NCI-H2081 treated with DMSO at 0.1 percent for 48 hours (cell line): ENCODE results near the gene ZBTB11.
"Not testable (repeated sequence)": the region's sequence is repeated elsewhere in the genome, so short reads cannot be mapped to it uniquely, and the experiment has no call there.

Source experiments
- DNase-seq: peaks from one replicate; lab custom pipeline; 2025; lab: John Stamatoyannopoulos, UW

The ZBTB11 gene, protein sequence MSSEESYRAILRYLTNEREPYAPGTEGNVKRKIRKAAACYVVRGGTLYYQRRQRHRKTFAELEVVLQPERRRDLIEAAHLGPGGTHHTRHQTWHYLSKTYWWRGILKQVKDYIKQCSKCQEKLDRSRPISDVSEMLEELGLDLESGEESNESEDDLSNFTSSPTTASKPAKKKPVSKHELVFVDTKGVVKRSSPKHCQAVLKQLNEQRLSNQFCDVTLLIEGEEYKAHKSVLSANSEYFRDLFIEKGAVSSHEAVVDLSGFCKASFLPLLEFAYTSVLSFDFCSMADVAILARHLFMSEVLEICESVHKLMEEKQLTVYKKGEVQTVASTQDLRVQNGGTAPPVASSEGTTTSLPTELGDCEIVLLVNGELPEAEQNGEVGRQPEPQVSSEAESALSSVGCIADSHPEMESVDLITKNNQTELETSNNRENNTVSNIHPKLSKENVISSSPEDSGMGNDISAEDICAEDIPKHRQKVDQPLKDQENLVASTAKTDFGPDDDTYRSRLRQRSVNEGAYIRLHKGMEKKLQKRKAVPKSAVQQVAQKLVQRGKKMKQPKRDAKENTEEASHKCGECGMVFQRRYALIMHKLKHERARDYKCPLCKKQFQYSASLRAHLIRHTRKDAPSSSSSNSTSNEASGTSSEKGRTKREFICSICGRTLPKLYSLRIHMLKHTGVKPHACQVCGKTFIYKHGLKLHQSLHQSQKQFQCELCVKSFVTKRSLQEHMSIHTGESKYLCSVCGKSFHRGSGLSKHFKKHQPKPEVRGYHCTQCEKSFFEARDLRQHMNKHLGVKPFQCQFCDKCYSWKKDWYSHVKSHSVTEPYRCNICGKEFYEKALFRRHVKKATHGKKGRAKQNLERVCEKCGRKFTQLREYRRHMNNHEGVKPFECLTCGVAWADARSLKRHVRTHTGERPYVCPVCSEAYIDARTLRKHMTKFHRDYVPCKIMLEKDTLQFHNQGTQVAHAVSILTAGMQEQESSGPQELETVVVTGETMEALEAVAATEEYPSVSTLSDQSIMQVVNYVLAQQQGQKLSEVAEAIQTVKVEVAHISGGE

GRCh38 chr3:101676765-101677435, at the start of gene ZBTB11:
TSS of gene ZBTB11 (minus strand) at chr3:101677132. CDS start at chr3:101676914, 218 bp downstream.
- DNase-seq, result no peak

DNA sequence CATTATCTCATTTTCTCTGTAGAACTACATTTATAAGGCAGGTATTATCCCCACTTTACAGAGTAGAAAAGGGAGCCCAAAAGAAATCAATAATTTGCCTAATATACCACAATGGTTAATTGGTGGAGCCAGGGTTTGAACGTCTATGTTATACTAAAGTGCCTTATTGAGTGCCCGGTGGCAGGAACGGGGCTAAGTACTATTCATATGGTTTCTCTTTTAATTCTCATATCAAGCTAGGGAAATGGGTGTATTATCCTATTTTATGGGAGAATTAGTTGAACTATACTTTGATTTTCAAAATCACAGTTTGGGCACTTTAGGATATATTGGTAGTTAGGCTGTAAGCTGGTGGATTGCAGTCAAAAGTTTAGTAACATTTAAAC, 49.0 kb upstream of the ZBTB11 start:
- DNase-seq, result no peak

DNA sequence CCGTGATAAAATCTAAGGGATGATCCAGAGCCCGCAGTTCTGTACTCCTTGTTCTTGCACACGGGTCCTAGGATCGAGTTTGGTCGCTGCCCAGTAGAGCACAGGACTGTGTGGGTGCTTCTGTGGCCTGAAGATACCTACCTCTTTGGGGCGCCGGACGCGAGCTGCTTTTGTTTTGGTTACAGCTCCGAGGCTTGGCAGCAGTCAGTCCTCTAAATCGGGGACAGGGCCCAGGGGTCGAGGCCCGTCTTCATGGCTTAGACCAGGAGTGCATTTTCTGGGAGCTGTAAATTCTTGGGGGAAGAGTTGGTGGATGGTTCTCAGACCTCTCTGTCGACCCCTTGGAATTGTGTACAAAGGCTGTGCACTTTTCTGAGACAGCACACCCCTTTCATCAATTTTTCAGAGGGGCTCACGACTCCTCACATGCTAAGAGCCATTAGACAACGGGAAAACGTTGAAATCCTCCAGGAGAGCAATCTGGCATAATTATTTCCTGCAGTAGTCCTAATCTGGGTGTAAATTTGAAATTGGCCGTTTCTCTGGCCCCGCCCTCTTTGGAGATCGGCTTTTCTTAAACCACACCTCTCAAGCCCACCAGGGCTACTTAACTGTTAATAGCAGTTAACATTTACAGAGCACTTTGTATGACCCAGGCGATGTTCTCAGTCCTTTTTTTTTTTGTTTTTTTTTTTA, 48.4 kb upstream of the ZBTB11 start:
- DNase-seq, result no peak

- peak; percentile 95 for DNase-seq
These were observed 47.6 kb upstream of the ZBTB11 start, which contains the start of gene CEP97 for GRCh38 chr3:101724329-101725193. TSS of gene CEP97 (plus strand) at chr3:101724614. CDS start at chr3:101724677, 63 bp downstream.

- DNase-seq, result no peak
These were observed 45.7 kb upstream of the ZBTB11 start for GRCh38 chr3:101722394-101723173.

GRCh38 chr3:101720851-101721840, 44.2 kb upstream of the ZBTB11 start:
- no peak for DNase-seq

GRCh38 chr3:101719604-101720185, 42.8 kb upstream of the ZBTB11 start:
- DNase-seq, result no peak

GRCh38 chr3:101718455-101718854, 41.5 kb upstream of the ZBTB11 start:
- no peak for DNase-seq

GRCh38 chr3:101709126-101709525, 32.2 kb upstream of the ZBTB11 start:
- DNase-seq, result no peak

GRCh38 chr3:101704639-101705038, 27.7 kb upstream of the ZBTB11 start:
- DNase-seq, result not testable (repeated sequence)

DNA sequence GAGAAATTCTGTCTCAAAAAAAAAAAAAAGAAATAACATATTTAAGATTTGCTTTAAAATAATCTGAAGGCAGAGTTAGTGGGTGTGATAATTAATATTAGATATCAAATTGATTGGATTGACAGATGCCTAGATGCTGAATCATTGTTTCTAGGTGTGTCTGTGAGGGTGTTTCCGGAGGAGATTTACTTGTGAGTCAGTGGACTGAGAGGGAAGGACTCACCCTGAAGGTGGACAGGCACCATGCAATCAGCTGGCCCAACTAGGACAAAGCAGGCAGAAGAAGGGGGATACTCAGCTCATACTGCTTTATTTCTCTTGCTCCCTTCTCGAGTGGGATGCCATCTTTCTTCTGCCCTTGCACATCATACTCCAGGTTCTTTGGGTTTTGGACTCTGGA, 26.2 kb upstream of the ZBTB11 start:
- DNase-seq, result no peak

DNA sequence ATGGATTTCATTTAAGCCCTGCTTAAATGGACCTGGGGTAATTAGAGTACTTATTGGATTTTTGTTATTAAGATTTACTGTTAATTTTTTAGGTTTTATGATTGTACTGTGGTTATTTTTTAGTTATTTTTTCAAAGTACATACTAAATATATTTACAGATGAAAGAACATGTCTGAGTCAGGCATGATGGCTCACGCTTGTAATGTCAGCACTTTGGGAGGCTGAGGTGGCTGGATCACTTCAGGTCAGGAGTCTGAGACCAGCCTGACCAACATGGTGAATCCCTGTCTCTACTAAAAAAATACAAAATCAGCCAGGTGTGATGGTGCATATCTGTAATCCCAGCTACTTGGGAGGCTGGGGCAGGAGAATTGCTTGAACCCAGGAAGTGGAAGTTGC, 25.8 kb upstream of the ZBTB11 start:
- DNase-seq, result no peak

- no peak for DNase-seq
These were observed 25.0 kb upstream of the ZBTB11 start for GRCh38 chr3:101701696-101702634.

DNA sequence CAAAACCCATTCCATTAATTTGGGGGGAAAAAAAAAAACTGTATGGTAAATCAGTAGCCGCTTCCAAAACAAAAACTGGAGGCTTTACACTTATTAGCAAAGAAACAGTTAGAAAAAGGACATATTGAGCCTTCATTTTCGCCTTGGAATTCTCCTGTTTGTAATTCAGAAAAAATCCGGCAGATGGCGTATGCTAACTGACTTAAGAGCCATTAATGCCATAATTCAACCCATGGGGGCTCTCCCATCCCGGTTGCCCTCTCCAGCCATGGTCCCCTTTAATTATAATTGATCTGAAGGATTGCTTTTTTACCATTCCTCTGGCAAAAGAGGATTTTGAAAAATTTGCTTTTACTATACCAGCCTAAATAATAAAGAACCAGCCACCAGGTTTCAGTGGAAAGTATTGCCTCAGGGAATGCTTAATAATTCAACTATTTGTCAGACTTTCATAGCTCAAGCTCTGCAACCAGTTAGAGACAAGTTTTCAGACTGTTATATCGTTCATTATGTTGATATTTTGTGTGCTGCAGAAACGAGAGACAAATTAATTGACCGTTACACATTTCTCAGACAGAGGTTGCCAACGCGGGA, 18.9 kb upstream of the ZBTB11 start:
- DNase-seq, result no peak

DNA sequence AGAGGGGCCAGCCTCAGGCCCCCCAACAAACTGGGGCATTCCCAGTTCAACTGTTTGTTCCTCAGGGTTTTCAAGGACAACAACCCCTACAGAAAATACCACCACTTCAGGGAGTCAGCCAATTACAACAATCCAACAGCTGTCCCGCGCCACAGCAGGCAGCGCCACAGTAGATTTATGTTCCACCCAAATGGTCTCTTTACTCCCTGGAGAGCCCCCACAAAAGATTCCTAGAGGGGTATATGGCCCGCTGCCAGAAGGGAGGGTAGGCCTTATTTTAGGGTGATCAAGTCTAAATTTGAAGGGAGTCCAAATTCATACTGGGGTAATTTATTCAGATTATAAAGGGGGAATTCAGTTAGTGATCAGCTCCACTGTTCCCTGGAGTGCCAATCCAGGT, 17.9 kb upstream of the ZBTB11 start:
- DNase-seq, result not testable (repeated sequence)

GRCh38 chr3:101693540-101693939, 16.6 kb upstream of the ZBTB11 start:
- DNase-seq, result not testable (repeated sequence)
